Fibroblast of upper back skin (primary cell): ENCODE measurements around the gene CEP120.
A peak's percentile ranks its signal among the peaks of the same experiment; 100 is the strongest.
"Not testable (repeated sequence)": the region's sequence is repeated elsewhere in the genome, so short reads cannot be mapped to it uniquely, and the experiment has no call there.

Experiments used
- DNase-seq: peaks from one replicate; pipeline ENCODE4 v3.0.0-alpha.2; 2013

The CEP120 gene

DNA sequence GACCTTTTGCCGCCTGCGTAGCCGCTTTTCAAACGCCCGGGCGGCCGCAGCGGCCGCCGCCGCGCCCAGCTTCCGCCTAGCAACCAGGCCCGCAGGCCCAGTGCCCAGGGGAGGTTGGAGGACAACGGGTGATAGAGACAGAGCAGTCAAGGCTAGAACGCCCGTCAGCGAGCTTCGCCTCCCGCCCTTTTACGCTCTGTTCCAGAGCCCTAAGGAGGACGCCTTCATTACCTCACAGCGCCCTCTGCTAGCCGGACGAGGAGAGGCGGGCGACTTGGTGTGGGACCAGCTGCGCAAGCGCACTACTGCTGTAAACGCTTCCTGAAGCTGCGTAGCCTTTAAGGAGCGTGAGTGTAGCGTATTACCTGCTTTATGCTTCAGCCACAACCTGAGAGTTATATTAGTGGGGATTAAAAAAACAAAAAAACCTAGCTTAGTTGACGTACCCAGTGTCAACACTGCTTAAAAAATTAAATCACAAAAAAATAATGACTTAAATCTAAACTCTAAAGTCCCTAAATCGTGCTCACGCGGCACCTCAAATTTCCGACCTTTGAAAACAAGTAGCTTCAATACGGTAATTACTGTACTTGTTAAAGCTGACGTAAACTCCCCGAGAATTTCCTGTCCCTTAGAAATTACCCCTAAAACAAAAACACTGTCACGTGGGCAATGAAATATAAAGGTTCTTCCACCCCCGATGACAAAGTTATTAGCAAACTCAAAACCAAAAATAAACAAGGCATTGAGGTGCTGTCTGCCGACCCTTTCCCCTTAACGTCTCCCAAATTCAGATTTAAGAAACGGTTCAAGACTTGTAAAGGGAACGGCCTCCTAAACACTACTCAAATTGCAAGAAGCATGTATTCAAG is at the start of gene CEP120:
Gene CEP120, minus strand, starts transcription at position 126 of the 872 bp plus-strand sequence. CDS start 405 bp downstream, outside the sequence.
- DNase-seq, result peak; percentile 99

DNA sequence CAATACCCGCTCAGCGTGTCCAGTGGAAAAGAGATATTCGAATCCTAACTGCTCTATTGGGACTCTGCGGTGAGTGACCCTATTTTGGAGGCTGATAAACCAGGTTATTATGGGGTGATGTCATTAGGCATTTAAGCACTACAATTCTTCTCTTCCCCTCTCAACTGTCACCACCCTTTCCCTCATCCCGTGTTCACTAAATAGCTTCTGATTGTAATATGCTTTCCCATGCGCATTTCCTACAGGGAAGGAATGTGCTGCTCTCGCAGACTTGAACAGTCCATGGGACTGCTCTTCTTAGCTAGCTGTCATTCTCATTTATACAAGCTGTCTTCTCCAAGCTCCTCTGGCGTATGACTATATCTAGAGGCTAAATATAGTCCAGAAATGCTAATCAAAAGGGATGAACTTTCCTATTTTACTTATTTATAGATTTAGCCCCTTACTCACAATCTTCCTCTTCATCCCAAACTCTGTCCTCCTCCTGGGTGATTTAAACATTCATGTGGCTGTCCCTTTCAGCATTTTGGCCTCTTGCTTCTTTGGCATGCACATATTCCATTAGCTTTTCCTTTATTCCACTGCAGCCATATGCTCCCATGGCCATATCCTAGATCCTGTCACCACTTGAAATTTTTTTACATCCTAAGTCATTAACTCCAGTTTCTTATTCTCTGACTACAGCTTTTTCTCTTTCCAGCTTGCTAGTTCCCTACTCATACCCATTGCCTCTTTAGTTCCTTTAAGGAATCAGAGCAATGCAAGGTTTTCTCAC is 49.1 kb upstream of the CEP120 start:
- DNase-seq, result peak; percentile 64

DNA sequence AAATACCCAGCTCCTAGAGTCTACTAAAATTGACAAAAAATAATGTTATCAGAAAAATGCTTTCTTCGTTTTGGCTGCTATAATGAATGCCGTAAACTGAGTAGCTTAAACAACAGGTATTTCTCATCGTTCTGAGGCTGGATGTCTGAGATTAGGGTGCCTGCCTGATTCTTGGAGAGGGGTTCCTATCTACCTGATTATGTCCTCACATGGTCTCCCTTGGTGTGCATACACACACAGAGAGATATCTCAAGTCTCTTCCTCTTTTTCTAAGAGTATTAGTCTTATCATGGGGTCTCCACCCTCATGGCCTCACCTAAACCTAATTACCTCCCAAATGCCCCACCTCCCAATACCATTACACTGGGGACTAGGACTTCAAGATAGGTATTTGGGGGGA is 48.2 kb upstream of the CEP120 start:
- no peak for DNase-seq

DNA sequence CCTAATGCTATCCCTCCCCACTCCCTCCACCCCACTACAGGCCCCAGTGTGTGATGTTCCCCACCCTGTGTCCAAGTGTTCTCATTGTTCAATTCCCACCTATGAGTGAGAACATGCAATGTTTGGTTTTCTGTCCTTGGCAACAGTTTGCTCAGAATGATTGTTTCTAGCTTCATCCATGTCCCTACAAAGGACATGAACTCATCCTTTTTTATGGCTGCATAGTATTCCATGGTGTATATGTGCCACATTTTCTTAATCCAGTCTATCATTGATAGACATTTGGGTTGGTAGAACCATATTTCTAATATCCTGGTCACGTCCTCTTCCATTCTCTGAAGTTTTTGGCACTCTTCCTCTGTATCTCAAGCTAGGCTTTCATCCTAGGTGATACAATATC is 43.6 kb upstream of the CEP120 start:
- not testable (repeated sequence) for DNase-seq

DNA sequence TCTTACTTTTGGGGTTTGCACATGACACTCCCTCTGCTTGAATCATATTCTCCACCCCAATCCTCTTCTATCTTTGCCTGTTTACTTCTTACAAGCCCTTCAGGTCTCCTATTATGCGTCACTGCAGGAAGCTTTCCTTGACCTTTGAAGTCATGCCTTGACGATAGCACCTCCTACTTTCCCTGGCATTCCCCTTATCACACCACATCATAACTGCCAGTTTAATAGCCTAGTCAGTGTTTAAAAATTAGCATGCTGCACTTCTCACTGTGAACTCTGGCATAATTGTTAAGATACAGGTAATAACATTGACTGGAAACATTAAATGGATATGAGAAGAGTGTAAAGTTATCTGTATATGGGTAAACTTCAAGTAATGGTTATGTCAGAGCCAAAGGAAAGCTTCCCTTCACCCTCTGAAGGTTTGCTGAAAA is 37.1 kb upstream of the CEP120 start:
- DNase-seq, result no peak

DNA sequence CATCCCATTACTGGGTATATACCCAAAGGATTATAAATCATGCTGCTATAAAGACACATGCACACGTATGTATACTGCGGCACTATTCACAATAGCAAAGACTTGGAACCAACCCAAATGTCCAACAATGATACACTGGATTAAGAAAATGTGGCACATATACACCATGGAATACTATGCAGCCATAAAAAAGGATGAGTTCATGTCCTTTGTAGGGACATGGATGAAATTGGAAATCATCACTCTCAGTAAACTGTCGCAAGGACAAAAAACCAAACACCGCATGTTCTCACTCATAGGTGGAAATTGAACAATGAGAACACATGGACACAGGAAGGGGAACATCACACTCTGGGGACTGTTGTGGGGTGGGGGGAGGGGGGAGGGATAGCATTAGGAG is 35.8 kb upstream of the CEP120 start:
- not testable (repeated sequence) for DNase-seq

DNA sequence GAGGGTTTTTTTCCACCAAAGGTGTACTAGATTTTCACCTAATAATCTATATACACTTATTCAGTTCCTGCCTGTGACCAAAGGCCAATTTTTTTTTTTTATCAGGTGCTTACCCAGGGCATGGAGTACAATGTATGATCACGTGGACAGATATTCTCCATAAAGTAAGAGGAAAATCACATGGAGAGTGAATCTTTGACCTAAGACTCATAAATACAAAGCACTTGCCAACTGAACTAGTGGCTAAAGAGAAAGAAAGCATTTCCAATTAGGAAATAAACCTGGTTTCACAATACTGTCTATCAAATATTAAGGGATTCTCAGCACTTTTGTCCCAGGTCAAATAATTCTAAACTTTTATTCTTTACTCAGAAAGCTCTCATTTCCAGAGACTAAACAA is 33.0 kb upstream of the CEP120 start:
- DNase-seq, result no peak

DNA sequence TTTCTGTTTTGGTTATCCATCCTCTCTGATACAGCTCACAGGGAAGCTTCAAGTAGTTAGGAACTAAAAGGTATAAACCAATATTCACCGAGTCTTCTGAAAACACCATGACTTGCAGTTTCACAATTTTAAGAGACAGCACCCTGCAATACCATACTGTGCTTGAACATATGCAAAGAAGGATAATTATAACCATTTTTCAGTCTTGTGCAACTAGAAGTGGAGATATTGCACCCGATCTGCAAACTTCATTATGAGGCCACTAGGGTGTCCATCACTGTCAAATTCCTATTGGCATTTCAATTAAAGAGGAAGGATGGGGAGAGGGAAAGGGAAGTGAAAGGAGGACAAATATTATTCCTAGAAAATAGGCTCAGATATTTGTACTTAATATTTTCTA is 32.4 kb upstream of the CEP120 start:
- DNase-seq, result no peak

DNA sequence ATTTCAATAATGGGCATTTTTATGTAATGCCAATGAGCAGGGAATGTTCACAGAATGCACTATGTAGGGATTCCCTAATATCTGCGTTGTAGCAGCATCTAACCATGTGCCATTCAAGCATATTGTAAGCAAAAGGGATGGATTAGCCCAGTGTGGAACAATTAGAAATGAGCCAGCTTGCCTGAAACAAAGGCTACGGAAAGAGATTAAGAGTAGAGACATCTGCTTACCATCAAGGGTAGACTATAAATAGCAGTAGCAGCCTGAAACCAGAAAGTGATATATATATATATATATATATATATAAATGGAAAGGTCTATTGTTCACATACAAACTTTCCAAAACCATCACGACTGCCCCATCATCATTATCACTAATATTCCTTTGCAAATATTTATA is 31.9 kb upstream of the CEP120 start:
- peak; percentile 6 for DNase-seq

DNA sequence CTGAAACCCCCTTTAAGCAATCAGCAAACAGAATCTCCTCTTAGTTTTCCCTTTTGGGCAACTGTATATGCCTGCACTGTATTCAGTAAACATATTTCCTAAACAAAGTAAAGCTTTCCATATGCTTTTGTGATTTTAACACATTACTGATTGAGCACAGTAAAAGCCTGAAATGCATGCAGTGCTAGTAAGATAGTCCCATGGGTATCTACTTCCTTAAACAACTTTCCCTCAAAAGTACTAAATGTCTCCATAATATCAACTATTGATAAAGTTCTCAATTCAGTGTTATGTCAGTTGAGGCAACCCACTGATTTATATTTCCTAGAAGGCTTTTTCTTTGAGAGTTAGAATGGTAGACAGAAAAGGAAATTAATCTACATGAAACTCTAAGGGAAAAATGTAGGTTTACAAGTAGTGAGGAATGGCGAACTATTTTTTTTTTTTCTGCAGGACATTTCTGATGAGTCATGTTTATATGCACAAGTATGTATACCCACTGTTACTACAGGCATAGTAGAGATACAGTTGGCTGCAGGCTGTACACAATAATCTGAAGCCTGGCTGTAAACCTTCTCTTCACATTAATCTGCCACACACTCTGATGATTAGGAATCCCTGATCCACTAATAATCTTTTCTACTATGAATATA is 31.2 kb upstream of the CEP120 start:
- peak; percentile 41 for DNase-seq

DNA sequence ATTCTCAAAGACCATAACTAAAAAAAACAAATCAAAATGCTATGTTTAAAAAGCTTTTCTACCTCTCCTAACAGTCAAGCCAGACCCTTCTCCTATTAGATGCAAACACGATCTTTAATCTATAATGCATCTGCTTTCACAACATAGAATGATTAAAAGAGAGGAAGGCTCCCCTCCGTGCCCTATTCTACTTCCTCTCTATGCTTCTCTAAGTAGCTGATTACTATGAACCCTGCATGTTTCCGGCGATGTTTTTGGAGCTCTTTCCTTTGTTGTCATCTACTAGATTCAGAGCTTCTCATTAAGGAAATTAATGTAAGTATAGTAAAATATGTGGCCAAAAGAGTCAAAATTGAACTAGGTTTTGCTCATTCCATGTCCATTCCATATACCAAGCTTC is 29.2 kb upstream of the CEP120 start:
- DNase-seq, result no peak

DNA sequence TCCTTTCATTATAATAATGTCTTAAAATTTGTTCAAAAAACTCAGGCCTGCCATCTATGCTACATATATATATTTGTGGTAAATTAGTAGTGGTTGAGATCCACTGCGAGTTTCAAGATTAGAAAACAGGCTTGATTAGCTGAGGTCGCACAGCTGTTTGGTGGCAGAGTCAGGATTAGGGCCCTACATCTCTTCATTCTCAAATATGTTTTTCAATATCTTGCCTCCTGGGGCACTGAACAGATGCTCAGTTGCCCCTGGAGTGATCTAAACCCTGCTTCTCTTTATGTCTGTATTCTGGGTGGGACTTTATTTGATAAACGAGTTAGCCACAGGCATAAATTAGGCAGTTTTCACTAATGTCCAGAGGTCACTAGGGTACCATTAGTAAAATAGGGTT is 27.8 kb upstream of the CEP120 start:
- DNase-seq, result no peak

DNA sequence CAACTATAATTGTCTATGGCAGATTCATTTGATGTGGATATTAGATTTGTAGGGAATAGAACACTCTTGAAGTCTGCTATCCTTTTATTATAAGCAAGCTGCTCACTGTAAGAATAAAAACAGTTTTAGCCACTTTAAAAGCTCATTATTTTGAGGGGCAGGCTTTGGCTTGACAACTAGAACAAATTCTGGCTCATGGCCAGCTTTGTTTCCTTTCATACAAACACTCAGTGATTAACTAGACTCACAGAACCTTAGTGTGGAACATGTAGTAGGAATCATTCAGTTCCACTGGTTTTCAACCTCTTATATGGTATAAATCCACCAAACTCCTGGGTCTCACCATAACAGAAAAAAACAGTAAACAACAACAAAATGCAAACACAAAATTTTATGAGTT is 27.4 kb upstream of the CEP120 start:
- DNase-seq, result no peak

DNA sequence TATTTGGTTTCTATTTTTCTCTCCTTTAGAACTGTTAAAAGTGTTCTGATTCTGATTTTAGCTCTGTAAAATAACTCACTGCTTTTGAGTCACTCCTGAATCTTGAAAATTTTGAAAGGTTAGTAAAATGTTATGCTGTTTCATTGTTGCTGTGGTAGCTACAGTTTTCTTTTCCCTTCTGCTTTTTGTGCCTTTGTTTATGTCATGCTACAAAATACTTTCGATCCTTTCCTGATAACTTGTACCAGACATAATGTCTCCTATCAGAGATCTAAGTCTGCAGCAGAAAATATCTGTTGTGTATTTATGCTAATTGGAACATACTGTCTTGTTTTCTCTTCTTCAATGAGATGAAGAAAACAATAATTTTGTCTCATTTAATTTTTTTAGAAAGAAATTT is 26.9 kb upstream of the CEP120 start:
- no peak for DNase-seq

DNA sequence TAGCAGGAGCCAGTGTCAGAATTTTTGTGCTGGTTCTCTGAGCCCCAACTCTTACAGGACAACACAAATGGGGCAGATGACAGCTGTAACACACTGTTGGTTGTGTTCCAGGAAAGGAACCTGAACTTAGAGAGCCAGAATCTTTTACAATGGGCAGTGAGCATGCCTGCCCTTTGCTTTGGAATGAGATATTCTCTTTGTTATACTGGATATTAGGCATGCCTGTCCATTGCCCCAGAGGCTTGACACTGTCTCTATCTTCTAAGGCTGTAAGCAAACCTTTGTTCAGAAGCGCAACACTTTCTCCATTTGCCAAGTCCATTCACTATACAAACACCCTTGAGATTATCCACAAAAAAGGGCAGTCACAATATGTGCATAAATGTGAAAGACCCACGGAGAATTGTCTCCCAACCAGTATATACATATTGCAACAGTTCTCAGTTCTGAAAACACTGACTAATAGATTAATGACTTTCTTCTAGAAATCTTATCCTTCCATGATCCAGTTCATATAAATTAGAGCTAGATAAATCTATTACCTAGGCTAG is 26.3 kb upstream of the CEP120 start:
- DNase-seq, result no peak

DNA sequence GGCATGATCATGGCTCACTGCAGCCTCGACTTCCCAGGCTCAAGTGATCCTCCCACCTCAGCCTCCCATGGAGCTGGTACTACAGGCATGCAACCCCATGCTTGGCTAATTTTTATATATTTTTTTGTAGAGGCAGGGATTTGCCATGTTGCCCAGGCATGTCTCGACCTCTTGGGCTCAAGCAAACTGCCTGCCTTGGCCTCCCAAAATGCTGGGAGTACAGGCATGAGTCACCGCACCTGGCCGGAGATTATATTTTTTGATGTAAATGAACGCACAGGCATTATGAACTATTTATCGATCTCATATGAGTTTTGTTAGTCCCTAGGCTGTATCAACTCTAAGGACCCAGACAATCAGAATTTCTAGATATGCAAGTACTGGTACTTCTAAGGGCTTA is 25.5 kb upstream of the CEP120 start:
- no peak for DNase-seq

DNA sequence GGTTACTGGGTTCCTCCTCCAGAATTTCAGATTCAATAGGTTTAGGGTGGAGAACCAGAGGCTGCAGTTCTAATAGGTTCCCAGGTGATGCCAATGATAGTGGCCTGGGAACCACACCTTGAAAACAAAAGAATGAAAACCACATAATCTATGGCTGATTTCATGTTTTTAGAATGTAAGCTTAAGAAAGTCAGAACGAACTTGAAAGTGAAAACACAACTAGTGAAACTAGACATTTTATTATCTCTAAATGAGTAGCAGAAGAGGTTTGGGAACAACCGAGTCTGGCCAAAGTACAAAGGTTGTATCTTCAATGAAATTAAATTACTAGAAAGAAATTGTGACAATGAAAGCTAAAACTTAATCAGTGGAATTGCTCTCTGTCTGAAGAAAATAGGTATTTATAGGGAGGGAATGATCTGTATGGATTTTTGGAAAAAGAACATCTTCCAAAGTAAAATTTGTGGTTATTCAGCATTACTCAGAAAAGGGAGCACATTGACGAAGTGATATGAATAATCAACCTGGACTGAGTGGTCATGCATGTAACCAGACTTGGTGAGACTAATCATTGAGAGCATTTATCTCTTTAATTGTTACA is 24.9 kb upstream of the CEP120 start:
- DNase-seq, result no peak

DNA sequence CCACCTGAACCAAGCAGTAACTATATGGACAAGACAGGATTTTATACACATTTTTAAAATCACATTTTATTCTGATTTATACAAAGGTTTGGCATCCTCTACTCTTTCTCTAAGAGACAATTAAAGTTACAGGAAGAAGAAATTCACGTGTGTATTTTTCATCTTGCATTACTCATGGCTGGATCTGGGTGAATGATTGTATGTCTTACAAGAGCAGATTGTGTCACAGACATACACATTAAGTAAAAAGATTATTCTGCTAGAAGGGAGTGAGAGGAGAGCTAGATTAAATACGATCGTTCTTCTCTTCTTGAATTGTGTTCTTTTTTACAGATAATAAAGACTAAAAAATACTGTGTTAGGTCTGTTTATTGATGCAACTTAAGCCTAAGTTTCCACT is 20.8 kb upstream of the CEP120 start:
- DNase-seq, result no peak

DNA sequence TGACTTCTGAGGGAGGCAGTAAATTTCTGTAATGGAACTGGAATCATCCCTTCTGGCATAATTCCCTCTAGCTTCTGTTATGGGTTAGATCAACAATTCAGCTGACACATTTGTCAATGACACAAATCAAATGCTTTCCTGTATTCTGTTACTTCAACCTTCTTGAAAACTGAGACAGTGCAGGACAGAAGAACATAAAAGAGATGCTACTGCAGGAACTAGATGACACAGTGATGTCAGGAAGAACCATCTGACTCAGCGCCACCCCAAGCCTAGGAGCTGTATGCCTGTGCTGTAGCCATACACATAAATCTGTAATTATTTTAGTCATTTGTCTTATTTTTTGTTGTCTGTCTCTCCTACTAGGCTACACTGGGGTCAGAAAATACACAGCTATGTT is 18.2 kb upstream of the CEP120 start:
- no peak for DNase-seq

DNA sequence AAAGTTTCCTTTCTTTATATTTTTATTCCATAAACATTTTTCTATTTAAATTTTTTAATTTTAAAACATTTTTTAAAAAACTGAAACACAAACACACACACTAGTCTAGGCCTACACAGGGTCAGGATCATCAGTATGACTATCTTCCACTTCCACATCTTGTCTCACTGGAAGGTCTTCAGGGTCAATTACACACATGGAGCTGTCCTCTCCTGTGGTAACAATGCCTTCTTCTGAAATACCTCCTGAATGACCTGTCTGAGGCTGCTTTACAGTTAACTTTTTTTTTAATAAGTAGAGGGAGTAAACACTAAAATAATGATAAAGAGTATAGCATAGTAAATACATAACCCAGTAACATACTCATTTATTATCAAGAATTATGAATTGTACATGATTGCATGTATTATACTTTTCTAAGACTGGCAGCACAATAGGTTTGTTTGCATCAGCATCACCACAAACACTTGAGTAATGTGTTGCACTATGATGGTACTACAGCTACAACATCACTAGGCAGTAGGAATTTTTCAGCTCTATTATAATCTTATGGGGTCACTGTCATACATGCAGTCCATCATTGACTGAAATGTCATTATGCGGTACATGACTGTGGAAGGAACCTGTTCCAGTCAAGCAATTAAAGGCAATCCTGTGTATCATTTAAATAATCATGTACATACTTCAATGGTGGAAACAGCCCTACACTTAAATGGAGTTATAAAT is 17.4 kb upstream of the CEP120 start:
- DNase-seq, result no peak

DNA sequence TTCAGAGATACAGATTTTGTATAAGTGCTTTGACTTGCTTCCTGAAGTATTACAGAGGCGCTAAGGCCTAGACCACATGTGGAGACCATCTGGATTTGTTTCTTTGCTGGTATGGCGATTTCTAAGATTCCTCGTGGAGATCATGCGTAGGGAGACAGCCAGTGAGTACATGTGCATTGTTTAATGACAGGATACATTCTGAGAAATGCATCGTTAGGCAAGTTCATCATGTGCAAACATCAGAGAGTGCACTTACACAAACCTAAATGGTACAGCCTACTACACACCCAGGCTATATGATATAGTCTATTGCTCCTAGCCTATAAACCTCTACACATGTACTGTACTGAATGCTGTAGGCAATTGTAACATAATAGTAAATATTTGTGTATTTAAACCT is 16.5 kb upstream of the CEP120 start:
- DNase-seq, result peak; percentile 69

DNA sequence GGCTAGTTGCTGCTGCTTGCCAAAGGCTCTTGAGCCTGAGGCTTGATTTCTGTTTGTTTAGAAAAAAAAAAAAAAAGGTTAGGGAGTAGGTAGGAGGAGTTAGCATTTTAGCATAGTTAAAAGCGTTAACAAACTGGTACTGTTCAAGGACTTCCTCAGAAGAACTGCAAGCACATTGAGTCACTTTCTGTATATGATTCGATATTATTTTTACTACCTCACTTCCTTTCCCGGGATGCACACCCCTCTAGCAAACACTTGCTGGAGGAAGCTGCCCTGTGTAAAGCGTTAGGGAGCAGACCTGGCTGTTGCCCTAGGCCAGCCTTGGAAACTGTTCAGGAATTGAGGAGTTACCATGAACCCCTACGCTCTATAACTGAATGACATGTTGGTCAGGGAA is 15.7 kb upstream of the CEP120 start:
- DNase-seq, result no peak
